ENCODE data around the gene C1QL1.

C1QL1 gene

DNA sequence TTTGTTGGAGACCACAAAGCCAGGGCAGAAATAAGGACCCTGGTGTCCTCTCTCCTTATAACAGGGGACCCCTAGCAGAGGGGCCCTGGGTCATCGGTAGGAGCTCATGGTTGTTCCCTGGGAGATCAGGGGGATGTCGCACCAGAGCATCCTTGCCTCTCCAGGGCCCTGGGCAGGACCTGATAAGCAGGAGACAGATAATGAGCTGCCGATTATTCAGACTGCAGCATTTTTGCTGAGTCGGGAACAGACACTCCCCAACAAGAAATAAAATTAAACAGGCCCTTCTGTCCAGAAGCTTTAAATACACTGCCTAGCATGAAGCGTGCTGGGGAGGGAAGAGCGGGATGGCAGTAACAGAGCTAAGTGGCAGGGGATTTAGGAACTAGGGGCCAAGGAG is 37.4 kb downstream of the C1QL1 start:
- Histone ChIP-seq H3K27ac (ENCODE audit: insufficient read depth, low read depth, low read length, poor library complexity, severe bottlenecking) (no peak overlapping the region), H3K36me3 (ENCODE audit: control insufficient read depth, insufficient read depth, low read length) (peaks cover 75% of the 10 kb centered on the region), H3K27me3 (ENCODE audit: control insufficient read depth, insufficient read depth, low read length, poor library complexity, severe bottlenecking) (no peaks in the 10 kb centered on the region), H3K4me3 (ENCODE audit: insufficient read depth, low read depth, low read length) (no peak overlapping the region), H3K9me3 (ENCODE audit: control insufficient read depth, low read length) (no peaks in the 10 kb centered on the region), H3K4me1 (ENCODE audit: control insufficient read depth, insufficient read depth, low read length) (no peaks in the 10 kb centered on the region)
- 95% methylated on average over 6 of the region's 6 CpGs for WGBS, 2 experiments

DNA sequence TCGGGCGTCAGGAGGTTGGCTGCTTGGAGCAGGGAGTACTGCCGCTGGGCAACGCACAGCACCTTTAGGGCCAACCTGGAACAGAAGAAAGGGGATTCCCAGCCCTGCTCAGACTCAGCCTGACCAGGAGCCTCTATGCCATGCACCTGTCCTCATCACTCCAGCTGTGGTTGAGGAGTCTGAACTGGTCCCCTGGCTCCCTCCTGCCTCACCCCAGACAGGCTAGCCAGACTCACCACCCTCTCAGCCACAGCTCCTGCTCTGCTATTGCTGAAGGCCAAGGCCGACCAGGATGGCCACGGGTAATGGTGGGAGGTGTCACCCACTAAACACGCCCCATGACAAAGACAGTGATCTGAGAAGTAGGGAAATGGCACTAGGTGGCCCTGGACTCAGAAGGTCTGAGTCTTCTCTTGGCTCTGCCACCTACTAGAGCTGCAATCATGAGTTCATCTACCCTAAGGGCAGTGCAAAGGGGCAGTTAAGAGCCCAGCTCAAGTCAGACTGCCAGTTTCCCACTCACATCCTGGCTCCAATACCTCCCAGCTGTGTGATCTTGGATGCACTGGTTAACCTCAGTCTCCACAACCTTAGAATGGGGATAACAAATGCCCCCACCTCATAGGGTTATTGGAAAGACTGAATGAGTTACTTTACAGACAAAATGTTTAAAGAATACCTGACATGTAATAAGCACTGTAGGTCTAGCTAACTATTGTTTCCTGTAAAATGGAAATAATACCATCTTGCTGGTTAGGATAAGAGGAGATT is 39.0 kb downstream of the C1QL1 start:
- Histone ChIP-seq H3K36me3 (ENCODE audit: control insufficient read depth, insufficient read depth, low read length) (peaks cover 64% of the 10 kb centered on the region), H3K27ac (ENCODE audit: insufficient read depth, low read depth, low read length, poor library complexity, severe bottlenecking) (no peak overlapping the region), H3K4me3 (ENCODE audit: insufficient read depth, low read depth, low read length) (no peak overlapping the region), H3K4me1 (ENCODE audit: control insufficient read depth, insufficient read depth, low read length) (no peaks in the 10 kb centered on the region), H3K27me3 (ENCODE audit: control insufficient read depth, insufficient read depth, low read length, poor library complexity, severe bottlenecking) (no peaks in the 10 kb centered on the region), H3K9me3 (ENCODE audit: control insufficient read depth, low read length) (no peaks in the 10 kb centered on the region)
- 94 to 95% methylated on average over 7 of the region's 7 CpGs for WGBS, 2 experiments

DNA sequence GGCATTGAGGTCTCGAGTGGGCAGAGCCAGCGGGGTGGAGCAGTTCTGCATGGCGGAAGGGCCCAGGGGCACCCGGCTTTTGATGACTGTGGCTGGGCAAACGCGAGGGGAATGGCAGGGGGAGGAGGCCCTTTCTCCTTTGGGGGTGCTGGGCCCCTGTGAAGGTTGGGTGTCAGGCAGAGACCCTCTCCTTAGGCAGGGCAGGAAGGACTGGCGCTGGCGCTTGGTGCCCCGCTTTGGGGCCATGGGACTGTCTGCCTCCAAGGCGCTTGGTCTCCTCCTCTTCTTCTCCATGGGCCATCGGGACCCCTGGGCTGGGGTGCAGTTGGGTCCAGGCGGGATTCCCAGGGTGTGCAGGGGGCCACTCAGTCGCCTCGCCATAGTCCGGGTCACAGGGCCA is 40.0 kb downstream of the C1QL1 start:
- Histone ChIP-seq H3K4me3 (ENCODE audit: insufficient read depth, low read depth, low read length) (no peak overlapping the region), H3K36me3 (ENCODE audit: control insufficient read depth, insufficient read depth, low read length) (peaks cover 59% of the 10 kb centered on the region), H3K27me3 (ENCODE audit: control insufficient read depth, insufficient read depth, low read length, poor library complexity, severe bottlenecking) (no peaks in the 10 kb centered on the region), H3K4me1 (ENCODE audit: control insufficient read depth, insufficient read depth, low read length) (peaks cover 4% of the 10 kb centered on the region), H3K27ac (ENCODE audit: insufficient read depth, low read depth, low read length, poor library complexity, severe bottlenecking) (no peak overlapping the region), H3K9me3 (ENCODE audit: control insufficient read depth, low read length) (no peaks in the 10 kb centered on the region)
- 96 to 97% methylated on average over 15 of the region's 15 CpGs for WGBS, 2 experiments

GRCh38 chr17:44927696-44928095 is 40.4 kb downstream of the C1QL1 start:
- peaks cover 59% of the 10 kb centered on the region for H3K36me3 ChIP-seq (ENCODE audit: control insufficient read depth, insufficient read depth, low read length)
- WGBS, 2 experiments: 96 to 100% methylated on average over 3 of the region's 3 CpGs

DNA sequence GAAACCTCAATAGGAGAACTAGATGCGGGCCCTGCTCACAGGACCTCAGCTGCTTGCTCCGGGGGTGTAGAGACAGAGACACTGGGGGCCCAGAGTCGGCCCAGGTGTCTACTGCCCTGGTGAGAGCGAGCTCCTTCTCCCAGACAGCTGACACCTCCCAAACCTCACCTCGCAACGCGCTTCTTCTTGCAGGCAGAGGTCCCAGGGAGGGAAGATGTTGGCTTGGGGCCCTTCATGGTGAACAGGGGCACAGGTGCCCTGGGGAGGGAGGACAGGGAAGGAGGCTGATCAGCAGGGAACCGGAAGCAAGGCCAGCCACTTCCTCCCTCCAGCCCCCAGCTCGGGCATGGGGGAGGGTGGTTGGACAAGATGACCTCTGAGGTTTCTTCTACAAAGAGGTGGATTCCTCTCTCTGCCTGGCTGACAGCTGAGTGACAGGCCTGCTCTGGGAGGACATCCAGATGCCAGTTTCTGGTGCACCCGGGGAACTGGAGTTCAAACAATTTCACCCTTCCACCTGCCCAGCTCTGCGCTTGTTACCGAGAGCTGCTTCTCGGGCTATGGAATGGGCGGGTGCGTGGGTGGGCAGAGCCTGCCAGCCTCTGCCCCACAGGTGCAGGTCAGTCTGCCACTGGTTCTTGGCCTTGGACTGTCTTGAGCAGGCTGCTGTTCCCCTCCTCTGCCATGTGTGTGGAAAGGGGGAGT is 41.1 kb downstream of the C1QL1 start:
- peaks cover 16% of the 10 kb centered on the region for H3K4me1 ChIP-seq (ENCODE audit: control insufficient read depth, insufficient read depth, low read length)
- H3K27me3 ChIP-seq (ENCODE audit: control insufficient read depth, insufficient read depth, low read length, poor library complexity, severe bottlenecking): no peaks in the 10 kb centered on the region
- no peak overlapping the region for H3K27ac ChIP-seq (ENCODE audit: insufficient read depth, low read depth, low read length, poor library complexity, severe bottlenecking)
- no peak overlapping the region for H3K4me3 ChIP-seq (ENCODE audit: insufficient read depth, low read depth, low read length)
- 95 to 98% methylated on average over 15 of the region's 15 CpGs for WGBS, 2 experiments
- H3K36me3 ChIP-seq (ENCODE audit: control insufficient read depth, insufficient read depth, low read length): peaks cover 57% of the 10 kb centered on the region
- H3K9me3 ChIP-seq (ENCODE audit: control insufficient read depth, low read length): no peaks in the 10 kb centered on the region

More at GRCh38 chr17:44927696-44928095, 40.4 kb downstream of the C1QL1 start:
- Histone ChIP-seq H3K9me3 (ENCODE audit: control insufficient read depth, low read length) (no peaks in the 10 kb centered on the region), H3K4me3 (ENCODE audit: insufficient read depth, low read depth, low read length) (no peak overlapping the region), H3K27me3 (ENCODE audit: control insufficient read depth, insufficient read depth, low read length, poor library complexity, severe bottlenecking) (no peaks in the 10 kb centered on the region), H3K4me1 (ENCODE audit: control insufficient read depth, insufficient read depth, low read length) (peaks cover 8% of the 10 kb centered on the region), H3K27ac (ENCODE audit: insufficient read depth, low read depth, low read length, poor library complexity, severe bottlenecking) (no peak overlapping the region)

DNA sequence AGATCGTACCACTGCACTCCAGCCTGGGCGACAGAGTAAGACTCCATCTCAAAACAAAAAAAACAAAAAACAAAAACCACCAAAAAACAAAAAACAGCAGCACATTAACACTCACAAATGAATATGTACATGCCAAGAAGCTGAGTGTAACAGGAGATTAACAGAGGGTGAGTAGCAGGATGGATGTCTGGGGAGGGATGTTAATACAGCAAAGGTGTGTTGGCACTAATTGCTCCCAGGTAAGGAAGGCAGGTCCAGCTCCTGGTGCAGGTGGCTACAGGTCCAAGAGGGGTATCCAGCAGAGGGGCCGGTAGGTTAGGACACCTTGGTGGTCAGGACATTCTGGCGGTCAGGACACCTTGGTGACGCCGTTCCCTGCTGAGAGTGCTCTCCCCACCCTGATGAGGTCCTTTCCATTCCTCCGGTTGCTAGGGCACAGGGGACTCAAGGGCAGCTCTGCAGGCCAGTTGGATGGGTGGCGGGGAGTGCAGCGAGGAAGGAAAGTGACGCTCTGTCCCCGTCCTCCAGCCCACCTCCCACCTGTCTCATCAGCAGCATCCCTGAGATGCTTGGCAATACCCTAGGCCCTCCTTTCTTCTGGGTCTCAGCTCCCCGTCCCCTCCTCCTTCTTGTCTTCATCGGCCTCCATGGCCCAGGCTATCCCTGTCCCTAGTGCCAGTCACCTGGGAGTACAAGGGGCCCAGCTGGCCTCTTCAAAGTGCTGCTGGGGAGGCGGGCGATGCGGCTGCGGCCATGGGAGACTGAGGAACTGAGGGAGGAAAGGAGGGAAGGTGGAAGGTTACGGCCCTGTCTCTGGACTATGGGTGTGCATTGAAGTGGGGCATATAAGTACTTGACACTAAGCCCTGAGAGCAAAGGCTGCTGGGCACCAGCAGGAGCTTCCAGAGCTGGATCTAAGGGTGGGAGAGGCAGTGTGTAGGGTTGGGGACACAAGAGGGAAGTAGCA is 42.1 kb downstream of the C1QL1 start:
- Histone ChIP-seq H3K4me1 (ENCODE audit: control insufficient read depth, insufficient read depth, low read length) (peaks cover 20% of the 10 kb centered on the region), H3K4me3 (ENCODE audit: insufficient read depth, low read depth, low read length) (no peak overlapping the region), H3K36me3 (ENCODE audit: control insufficient read depth, insufficient read depth, low read length) (peaks cover 48% of the 10 kb centered on the region), H3K27ac (ENCODE audit: insufficient read depth, low read depth, low read length, poor library complexity, severe bottlenecking) (no peak overlapping the region), H3K9me3 (ENCODE audit: control insufficient read depth, low read length) (no peaks in the 10 kb centered on the region), H3K27me3 (ENCODE audit: control insufficient read depth, insufficient read depth, low read length, poor library complexity, severe bottlenecking) (no peaks in the 10 kb centered on the region)
- WGBS, 2 experiments: 95 to 96% methylated on average over 16 to 18 of the region's 18 CpGs

- WGBS, 2 experiments: 84 to 88% methylated on average over 9 of the region's 9 CpGs
- H3K27ac ChIP-seq (ENCODE audit: insufficient read depth, low read depth, low read length, poor library complexity, severe bottlenecking): no peak overlapping the region
Measured at GRCh38 chr17:44924107-44924544, 44.0 kb downstream of the C1QL1 start.

GRCh38 chr17:44922746-44923470 is 45.2 kb downstream of the C1QL1 start:
- peaks cover 23% of the 10 kb centered on the region for H3K36me3 ChIP-seq (ENCODE audit: control insufficient read depth, insufficient read depth, low read length)
- H3K9me3 ChIP-seq (ENCODE audit: control insufficient read depth, low read length): no peaks in the 10 kb centered on the region
- 86 to 87% methylated on average over 19 of the region's 19 CpGs for WGBS, 2 experiments
- no peak overlapping the region for H3K4me3 ChIP-seq (ENCODE audit: insufficient read depth, low read depth, low read length)
- H3K27ac ChIP-seq (ENCODE audit: insufficient read depth, low read depth, low read length, poor library complexity, severe bottlenecking): no peak overlapping the region
- peaks cover 21% of the 10 kb centered on the region for H3K4me1 ChIP-seq (ENCODE audit: control insufficient read depth, insufficient read depth, low read length)
- H3K27me3 ChIP-seq (ENCODE audit: control insufficient read depth, insufficient read depth, low read length, poor library complexity, severe bottlenecking): no peaks in the 10 kb centered on the region

More at GRCh38 chr17:44924107-44924544, 44.0 kb downstream of the C1QL1 start:
- Histone ChIP-seq H3K27me3 (ENCODE audit: control insufficient read depth, insufficient read depth, low read length, poor library complexity, severe bottlenecking) (no peaks in the 10 kb centered on the region), H3K36me3 (ENCODE audit: control insufficient read depth, insufficient read depth, low read length) (peaks cover 34% of the 10 kb centered on the region), H3K4me1 (ENCODE audit: control insufficient read depth, insufficient read depth, low read length) (peaks cover 21% of the 10 kb centered on the region), H3K4me3 (ENCODE audit: insufficient read depth, low read depth, low read length) (no peak overlapping the region), H3K9me3 (ENCODE audit: control insufficient read depth, low read length) (no peaks in the 10 kb centered on the region)

GRCh38 chr17:44922136-44922535 is 46.0 kb downstream of the C1QL1 start:
- Histone ChIP-seq H3K36me3 (ENCODE audit: control insufficient read depth, insufficient read depth, low read length) (peaks cover 16% of the 10 kb centered on the region), H3K4me3 (ENCODE audit: insufficient read depth, low read depth, low read length) (no peak overlapping the region), H3K27me3 (ENCODE audit: control insufficient read depth, insufficient read depth, low read length, poor library complexity, severe bottlenecking) (no peaks in the 10 kb centered on the region), H3K9me3 (ENCODE audit: control insufficient read depth, low read length) (no peaks in the 10 kb centered on the region), H3K4me1 (ENCODE audit: control insufficient read depth, insufficient read depth, low read length) (peaks cover 21% of the 10 kb centered on the region), H3K27ac (ENCODE audit: insufficient read depth, low read depth, low read length, poor library complexity, severe bottlenecking) (no peak overlapping the region)
- 91 to 93% methylated on average over 6 of the region's 6 CpGs for WGBS, 2 experiments
